Adrenal gland (tissue), 12 donors: ENCODE data around the gene CTBP1. TPM values are rescaled to one million over a fixed set of nuclear protein-coding genes. Genes with fewer than 3 reads are reported as not detected.
A peak's percentile ranks its signal among the peaks of the same experiment; 100 is the strongest.

Experiments
- DNase-seq, 7 donors: peaks; one replicate each; pipeline ENCODE4 v3.0.0-alpha.2; 2019 to 2020
- H3K27ac ChIP-seq, 5 donors: fragments of 200-600 bp; sonication (generic) in 4 of 5; 1 replicate in 3 of 5; 2 replicates in 2 of 5; pipeline versions ENCODE4 v1.5.1 to v1.8.0; 2016 to 2020; ENCODE audit warnings: mild to moderate bottlenecking in 1 of 5
- H3K27me3 ChIP-seq: fragments of 200-600 bp; 2 replicates; pipeline ENCODE4 v1.8.0; 2021
- H3K36me3 ChIP-seq, 2 donors: fragments of 200-600 bp; replicated peaks in 1 of 2; 1 replicate in 1 of 2; 2 replicates in 1 of 2; pipeline versions ENCODE4 v1.5.1 to v1.8.0; 2018 to 2022
- H3K4me1 ChIP-seq, 2 donors: fragments of 200-600 bp; replicated peaks in 1 of 2; 1 replicate in 1 of 2; 2 replicates in 1 of 2; pipeline versions ENCODE4 v1.5.1 to v1.8.0; 2018 to 2021
- H3K4me3 ChIP-seq, 4 donors: fragments of 200-600 bp; sonication (generic) in 3 of 4; one replicate each; pipeline ENCODE4 v1.5.1; 2016 to 2018
- H3K9me3 ChIP-seq, 3 donors: fragments of 200-600 bp; sonication (generic) in 1 of 3; replicated peaks in 1 of 3; 1 replicate in 2 of 3; 2 replicates in 1 of 3; pipeline versions ENCODE4 v1.5.1 to v1.8.0; 2016 to 2021
- CTCF ChIP-seq, 6 experiments: fragments of 450-650 bp in 4 of 6; fragments of 200-600 bp in 2 of 6; sonication (generic) in 1 of 6; IDR thresholded peaks; 1 replicate in 5 of 6; 2 replicates in 1 of 6; pipeline versions ENCODE4 v1.5.1 to v1.8.0; 2016 to 2021; ENCODE audit warnings: antibody characterized with exemption in 6 of 6, mild to moderate bottlenecking in 2 of 6, moderate library complexity in 1 of 6
- POLR2A ChIP-seq, 2 donors: fragments of 450-650 bp; IDR thresholded peaks; one replicate each; pipeline ENCODE4 v1.6.1; 2017; ENCODE audit warnings: antibody characterized with exemption in 2 of 2, mild to moderate bottlenecking in 2 of 2, moderate library complexity in 1 of 2
- WGBS, 4 donors: extraction: QIAGEN DNeasy Blood & Tissue Kit in 2 of 4; methylation state at CpG; one replicate each; pipeline versions ENCODE4 v1.1.5 to v1.1.7; 2013 to 2017; 5-methylcytosine and 5-hydroxymethylcytosine counted together
- intact Hi-C, 2 donors: fragments of 100-400 bp; cut with DNase I; formaldehyde crosslinking; loops; one replicate each; pipeline versions ENCODE4 v1.14.1 to v1.15.0; 2022 to 2023
- polyA plus RNA-seq, 3 donors: library from polyadenylated mRNA; stranded (reverse); fragments of 200-250 nt in 2 of 3; fragments of 350-450 nt in 1 of 3; fragmentation: Illumina TruSeq in 1 of 3; extraction: RNeasy Lipid Tissue Mini Kit (QIAGEN cat#74804) in 1 of 3; gene quantifications; one replicate each; pipeline ENCODE4 v1.2.3, GENCODE V29; 2013 to 2014
- total RNA-seq, 9 donors: library from RNA; depleted of rRNA in 4 of 9; stranded (reverse); fragments of >200 nt in 4 of 9; fragments of 120-200 nt in 1 of 9; fragmentation: NEBNext Ultra II Directional in 1 of 9; extraction: Animal tissue kit (Norgen Biotek cat#: 25700) in 1 of 9; gene quantifications; one replicate each; pipeline versions ENCODE4 v1.1.0 to v1.2.4, GENCODE V29; 2013 to 2023
- donor health status: healthy with polysubstance abuse.
- donor health status: Bipolar disorder and iron deficiency.
- donor health status: DM: yes; HTN: yes; CAD: no.
- donor health status: DM: no; HTN: no; CAD: no.
- donor health status: DM: no; HTN: no; CAD: no.
- donor health status: DM: yes; HTN: yes; CAD: no.

The CTBP1 gene
- total and polyA plus RNA-seq, 12 donors, result 45.7 to 293 (median 159) TPM

DNA sequence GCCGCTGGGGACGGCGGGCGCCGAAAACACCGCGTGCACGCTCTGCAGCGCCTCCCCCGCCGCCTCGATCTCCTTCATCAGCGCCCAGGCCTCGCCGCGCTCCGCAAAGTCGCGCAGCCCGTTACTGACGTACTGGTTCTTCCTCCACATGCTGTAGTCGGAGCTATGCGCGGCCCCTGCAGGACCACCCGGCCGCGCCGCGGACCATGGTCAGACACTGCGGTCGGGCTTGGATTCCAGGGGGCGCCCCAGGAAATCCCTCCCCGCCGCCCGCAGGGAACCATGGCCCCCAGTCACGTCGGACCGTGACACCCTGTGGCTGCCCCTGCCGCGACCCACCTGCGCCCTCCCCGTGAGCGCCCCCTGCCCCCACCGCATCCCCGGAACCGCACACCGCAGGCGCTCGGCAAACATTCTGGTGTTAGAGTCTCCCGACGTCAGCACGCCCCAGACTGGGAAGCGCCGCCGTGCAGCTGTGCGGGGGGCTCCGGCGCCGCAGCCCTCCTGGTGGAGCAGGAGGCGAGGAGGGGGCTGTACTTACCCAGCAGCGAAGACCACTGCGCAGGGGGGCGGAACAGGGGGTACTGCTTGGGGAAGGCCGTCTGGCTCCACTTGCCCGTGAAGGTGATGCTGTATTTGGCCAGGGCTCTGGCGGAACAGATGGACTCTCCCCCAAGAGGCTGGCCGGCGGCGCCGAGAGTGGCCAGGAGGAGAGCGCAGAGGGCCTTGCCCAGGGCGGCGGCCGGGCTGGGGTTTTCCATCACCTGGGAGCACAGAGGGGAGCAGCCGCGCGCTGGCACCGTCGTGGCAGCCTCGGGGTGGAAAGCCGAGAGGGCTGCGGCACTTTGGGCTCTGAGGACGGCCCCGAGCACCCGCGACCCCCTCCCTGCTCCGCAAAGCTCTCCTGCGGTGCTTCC lies 77.4 kb downstream of the CTBP1 start:
- 0 to 6% (median 3%) methylated on average over 5 to 88 of the region's 88 CpGs for WGBS, 4 donors
- TF ChIP-seq CTCF (IDR thresholded peaks at IDR 0.05) (no peak), POLR2A (IDR thresholded peaks at IDR 0.05) (no peak)
- Histone ChIP-seq H3K36me3 (no peaks in the 10 kb centered on the region), H3K4me3 (peak overlapping the region in 2 of 4 donors; percentile 1 to 53), H3K27me3 (peaks cover 22% of the 10 kb centered on the region), H3K27ac (peak overlapping the region in 2 of 5 donors; percentile 44 to 76), H3K9me3 (no peaks in the 10 kb centered on the region), H3K4me1 (peaks cover 12 to 31% of the 10 kb centered on the region in 2 donors)
- intact Hi-C loops, result no loop called here
- DNase-seq, result peak in 2 of 7 donors; percentile 27 to 42

DNA sequence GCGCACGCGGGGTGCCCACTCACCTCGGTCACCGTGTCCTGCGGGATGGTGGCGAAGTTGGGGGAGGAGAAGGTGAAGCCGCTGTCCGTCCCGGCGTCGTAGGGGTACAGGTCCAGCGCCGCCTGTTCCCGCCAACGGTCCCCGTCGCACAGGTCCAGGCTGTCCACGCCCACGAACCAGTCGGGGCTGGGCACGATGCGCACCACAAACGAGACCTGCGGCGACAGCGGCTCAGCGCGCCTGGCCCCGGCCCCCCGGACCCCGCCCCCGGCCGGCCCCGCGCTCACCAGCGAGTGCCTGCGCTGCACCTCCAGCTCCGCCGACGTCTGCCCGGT lies 78.0 kb downstream of the CTBP1 start:
- Histone ChIP-seq H3K27ac (peak overlapping the region in 1 of 5 donors; percentile 76), H3K4me1 (peaks cover 12 to 31% of the 10 kb centered on the region in 2 donors), H3K9me3 (no peaks in the 10 kb centered on the region), H3K4me3 (peak overlapping the region in 1 of 4 donors; percentile 53), H3K36me3 (no peaks in the 10 kb centered on the region), H3K27me3 (peaks cover 22% of the 10 kb centered on the region)
- WGBS, 4 donors, result 13 to 33% (median 24%) methylated on average over 3 to 42 of the region's 42 CpGs
- intact Hi-C loops, result no loop called here
- DNase-seq, result no peak
- TF ChIP-seq CTCF (IDR thresholded peaks at IDR 0.05), result no peak
- no peak for TF ChIP-seq POLR2A (IDR thresholded peaks at IDR 0.05)

GRCh38 chr4:1170156-1170975 lies 78.6 kb downstream of the CTBP1 start:
- TF ChIP-seq CTCF (IDR thresholded peaks at IDR 0.05) (no peak), POLR2A (IDR thresholded peaks at IDR 0.05) (no peak)
- Histone ChIP-seq H3K27me3 (peaks cover 22% of the 10 kb centered on the region), H3K27ac (peak overlapping the region in 1 of 5 donors; percentile 13), H3K9me3 (no peaks in the 10 kb centered on the region), H3K36me3 (no peaks in the 10 kb centered on the region), H3K4me3 (peak overlapping the region in 1 of 4 donors; percentile 53), H3K4me1 (peaks cover 12 to 31% of the 10 kb centered on the region in 2 donors)
- WGBS, 4 donors, result 65 to 84% (median 73%) methylated on average over 14 to 37 of the region's 37 CpGs
- no peak for DNase-seq
- intact Hi-C loops, result no loop called here

DNA sequence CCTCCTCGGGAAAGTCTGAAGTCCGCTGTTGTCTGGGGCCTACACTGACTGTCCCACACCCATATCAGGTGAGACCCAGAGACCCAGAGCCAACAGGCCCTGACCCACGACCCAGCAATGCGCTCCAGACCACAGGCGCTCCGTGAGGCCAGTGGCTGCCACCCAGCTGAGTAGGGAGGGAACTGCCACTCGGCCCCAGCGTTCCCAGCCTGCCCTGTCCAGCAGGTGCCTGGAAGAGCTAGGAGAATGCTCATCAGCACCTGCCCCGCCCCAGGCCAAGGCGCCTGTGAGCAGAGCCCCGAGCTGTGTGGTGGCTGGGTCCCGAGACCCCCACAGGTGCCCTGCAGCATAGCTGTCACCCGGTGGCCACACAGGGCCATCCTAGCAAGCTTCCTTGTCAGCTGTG lies 79.2 kb downstream of the CTBP1 start:
- H3K4me1 ChIP-seq, result peaks cover 12 to 31% of the 10 kb centered on the region in 2 donors
- WGBS, 4 donors, result 88 to 100% (median 89%) methylated on average over 1 to 13 of the region's 13 CpGs
- peaks cover 22% of the 10 kb centered on the region for H3K27me3 ChIP-seq
- DNase-seq, result peak in 1 of 7 donors; percentile 44
- intact Hi-C loops, result loop anchor here (5.0 kb wide), 2 partner anchors 78 to 98 kb away; partner anchors contain the start of gene CTBP1 (in 1 of the 2)
- no peak overlapping the region for H3K4me3 ChIP-seq
- no peaks in the 10 kb centered on the region for H3K36me3 ChIP-seq
- TF ChIP-seq POLR2A (IDR thresholded peaks at IDR 0.05), result no peak
- TF ChIP-seq CTCF (IDR thresholded peaks at IDR 0.05), result no peak
- H3K27ac ChIP-seq, result peak overlapping the region in 1 of 5 donors; percentile 13
- no peaks in the 10 kb centered on the region for H3K9me3 ChIP-seq
